PC-3 (cell line): Measurements from ENCODE around the gene ALX4. TPM values are rescaled to one million over a fixed set of nuclear protein-coding genes. Genes with fewer than 3 reads are reported as not detected.

ENCODE experiments used
- ATAC-seq: fragments of 200-7000 bp; cut with Tn5 transposase; 2 replicates; pipeline ENCODE4 v1.9.1; 2020; ENCODE audit warnings: mild to moderate bottlenecking, moderate library complexity
- BruUV-seq: library from RNA; stranded (reverse); fragments of 400-500 nt; replicated peaks from 2 replicates; lab custom pipeline; 2021; lab: Mats Ljungman, UMichigan
- CTCF ChIA-PET: fragments of 300-600 bp; sonication (Branson Sonifier 250); formaldehyde crosslinking; loops from one replicate; lab custom pipeline; 2022; ENCODE audit warnings: antibody characterized with exemption; lab: Charles Lee
- POLR2A ChIA-PET: fragments of 300-600 bp; sonication (Branson Sonifier 250); formaldehyde crosslinking; loops from one replicate; lab custom pipeline; 2022; ENCODE audit warnings: antibody characterized with exemption; ENCODE audit not compliant: unreplicated experiment; lab: Charles Lee
- DNase-seq: peaks from one replicate; pipeline ENCODE4 v3.0.0-alpha.2; 2015
- H2AFZ ChIP-seq: fragments of 300-600 bp; sonication (generic); 2 replicates; pipeline ENCODE4 v1.6.0; 2016; ENCODE audit warnings: antibody characterized with exemption, low read length
- H3F3A ChIP-seq: fragments of 300-600 bp; sonication (generic); one replicate; pipeline ENCODE4 v1.6.0; 2017; ENCODE audit warnings: antibody characterized with exemption, low read length, control low read depth, mild to moderate bottlenecking; ENCODE audit not compliant: unreplicated experiment
- H3K27ac ChIP-seq: fragments of 300-600 bp; sonication (generic); 2 replicates; pipeline ENCODE4 v1.5.1; 2016; ENCODE audit warnings: mild to moderate bottlenecking, low read length
- H3K27me3 ChIP-seq: fragments of 300-600 bp; sonication (generic); 2 replicates; pipeline ENCODE4 v1.6.1; 2016; ENCODE audit warnings: low read length, mixed read lengths
- H3K36me3 ChIP-seq: fragments of 300-600 bp; sonication (generic); 2 replicates; pipeline ENCODE4 v1.6.1; 2016; ENCODE audit warnings: low read depth, mixed run types, low read length, mixed read lengths
- H3K4me1 ChIP-seq: fragments of 300-600 bp; sonication (generic); 2 replicates; pipeline ENCODE4 v1.5.1; 2016; ENCODE audit warnings: low read length; ENCODE audit not compliant: insufficient read depth
- H3K4me2 ChIP-seq: fragments of 300-600 bp; sonication (generic); 2 replicates; pipeline ENCODE4 v1.6.0; 2016; ENCODE audit warnings: low read length
- H3K4me3 ChIP-seq: fragments of 300-600 bp; sonication (generic); 2 replicates; pipeline ENCODE4 v1.5.1; 2016; ENCODE audit warnings: mild to moderate bottlenecking, low read length, mixed read lengths
- H3K79me2 ChIP-seq: fragments of 300-600 bp; sonication (generic); 2 replicates; pipeline ENCODE4 v1.6.1; 2017; ENCODE audit warnings: low read length, mixed read lengths
- H3K9ac ChIP-seq: fragments of 300-600 bp; sonication (generic); 2 replicates; pipeline ENCODE4 v1.6.0; 2016; ENCODE audit warnings: mild to moderate bottlenecking, low read length
- H3K9me2 ChIP-seq: fragments of 300-600 bp; sonication (generic); replicated peaks from 2 replicates; pipeline ENCODE4 v1.6.1; 2016; ENCODE audit warnings: mixed run types, low read length, mixed read lengths
- H3K9me3 ChIP-seq: fragments of 300-600 bp; sonication (generic); 2 replicates; pipeline ENCODE4 v1.6.1; 2016; ENCODE audit warnings: low read length, mixed read lengths
- H4K20me1 ChIP-seq: fragments of 300-600 bp; sonication (generic); 2 replicates; pipeline ENCODE4 v1.6.1; 2016; ENCODE audit warnings: low read length, mixed read lengths
- EZH2 ChIP-seq: fragments of 300-600 bp; sonication (generic); IDR thresholded peaks from one replicate; pipeline ENCODE4 v1.6.1; 2017; ENCODE audit warnings: antibody characterized with exemption, mild to moderate bottlenecking, low read length; ENCODE audit not compliant: unreplicated experiment
- EZH2phosphoT487 ChIP-seq: fragments of 300-600 bp; sonication (generic); IDR thresholded peaks from 2 replicates; pipeline ENCODE4 v1.6.1; 2018; ENCODE audit warnings: mild to moderate bottlenecking, antibody characterized with exemption, low read length, borderline replicate concordance
- intact Hi-C: fragments of 100-400 bp; cut with micrococcal nuclease; formaldehyde crosslinking; loops from 2 replicates; pipeline ENCODE4 v1.9.0; 2023
- total RNA-seq: library from RNA; depleted of rRNA; stranded (reverse); fragments of >200 nt; gene quantifications from 2 replicates; pipeline ENCODE4 v1.2.3, GENCODE V29; 2014
- TF ChIP-seq, protein P1 (sequence below): fragments of 300-600 bp; sonication (generic); conservative IDR thresholded peaks from 2 replicates; pipeline ENCODE4 v1.5.1; 2017; ENCODE audit warnings: antibody characterized with exemption, low read depth, mild to moderate bottlenecking, low read length

The ALX4 gene
- total RNA-seq, 1 experiment from 2014 or later: not detected

GRCh38 chr11:44348114-44348513 is 38.2 kb upstream of the ALX4 start:
- intact Hi-C loops: no loop called here
- POLR2A ChIA-PET: no interaction called here
- H3K27ac ChIP-seq: no peak overlapping the region
- peaks cover 44% of the 10 kb centered on the region for H3K27me3 ChIP-seq
- H4K20me1 ChIP-seq: no peaks in the 10 kb centered on the region
- no peak overlapping the region for H3K4me3 ChIP-seq
- H3K4me2 ChIP-seq: no peak overlapping the region
- H3K4me1 ChIP-seq: no peaks in the 10 kb centered on the region
- H2AFZ ChIP-seq: no peak overlapping the region
- TF ChIP-seq EZH2phosphoT487: no peak
- TF ChIP-seq, protein P1, sequence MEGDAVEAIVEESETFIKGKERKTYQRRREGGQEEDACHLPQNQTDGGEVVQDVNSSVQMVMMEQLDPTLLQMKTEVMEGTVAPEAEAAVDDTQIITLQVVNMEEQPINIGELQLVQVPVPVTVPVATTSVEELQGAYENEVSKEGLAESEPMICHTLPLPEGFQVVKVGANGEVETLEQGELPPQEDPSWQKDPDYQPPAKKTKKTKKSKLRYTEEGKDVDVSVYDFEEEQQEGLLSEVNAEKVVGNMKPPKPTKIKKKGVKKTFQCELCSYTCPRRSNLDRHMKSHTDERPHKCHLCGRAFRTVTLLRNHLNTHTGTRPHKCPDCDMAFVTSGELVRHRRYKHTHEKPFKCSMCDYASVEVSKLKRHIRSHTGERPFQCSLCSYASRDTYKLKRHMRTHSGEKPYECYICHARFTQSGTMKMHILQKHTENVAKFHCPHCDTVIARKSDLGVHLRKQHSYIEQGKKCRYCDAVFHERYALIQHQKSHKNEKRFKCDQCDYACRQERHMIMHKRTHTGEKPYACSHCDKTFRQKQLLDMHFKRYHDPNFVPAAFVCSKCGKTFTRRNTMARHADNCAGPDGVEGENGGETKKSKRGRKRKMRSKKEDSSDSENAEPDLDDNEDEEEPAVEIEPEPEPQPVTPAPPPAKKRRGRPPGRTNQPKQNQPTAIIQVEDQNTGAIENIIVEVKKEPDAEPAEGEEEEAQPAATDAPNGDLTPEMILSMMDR: no peak
- no peak for TF ChIP-seq EZH2
- no peak for ATAC-seq
- CTCF ChIA-PET: no interaction called here
- H3K9ac ChIP-seq: no peak overlapping the region
- BruUV-seq: no TSS peak
- no peak for DNase-seq
- no peaks in the 10 kb centered on the region for H3K36me3 ChIP-seq
- H3F3A ChIP-seq: no peaks in the 10 kb centered on the region
- H3K79me2 ChIP-seq: no peaks in the 10 kb centered on the region
- no peaks in the 10 kb centered on the region for H3K9me2 ChIP-seq
- no peaks in the 10 kb centered on the region for H3K9me3 ChIP-seq

DNA sequence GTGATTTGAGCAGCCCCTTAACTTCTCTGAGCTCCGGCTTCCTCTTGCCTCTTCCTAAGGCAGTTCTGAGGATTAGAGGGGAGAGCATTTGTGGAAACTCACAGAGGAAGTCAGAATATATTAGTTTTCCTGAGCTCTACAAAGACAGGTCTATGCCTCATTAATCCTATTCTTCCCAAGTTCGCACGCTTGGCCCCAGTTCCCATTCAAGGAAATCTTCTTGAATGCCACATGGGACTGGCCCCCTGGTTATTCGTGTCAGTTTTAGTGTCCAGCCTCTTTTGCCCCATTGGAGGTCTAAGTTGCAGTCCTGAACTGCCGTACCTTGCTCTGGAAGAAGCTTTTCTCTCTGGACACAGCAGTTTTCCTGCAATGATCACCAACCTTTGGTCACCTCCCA is 37.6 kb upstream of the ALX4 start:
- POLR2A ChIA-PET: no interaction called here
- TF ChIP-seq EZH2: no peak
- TF ChIP-seq, protein P1: no peak
- TF ChIP-seq EZH2phosphoT487: no peak
- Histone ChIP-seq H3K4me1 (no peaks in the 10 kb centered on the region), H3K4me3 (no peak overlapping the region), H3K9me3 (no peaks in the 10 kb centered on the region), H3K27me3 (peaks cover 44% of the 10 kb centered on the region), H3K79me2 (no peaks in the 10 kb centered on the region), H3K27ac (no peak overlapping the region), H3K9ac (no peak overlapping the region), H3F3A (no peaks in the 10 kb centered on the region), H4K20me1 (no peaks in the 10 kb centered on the region), H3K4me2 (no peak overlapping the region), H2AFZ (no peak overlapping the region), H3K36me3 (no peaks in the 10 kb centered on the region), H3K9me2 (no peaks in the 10 kb centered on the region)
- BruUV-seq: no TSS peak
- DNase-seq (no peak), ATAC-seq (no peak)
- intact Hi-C loops: no loop called here
- CTCF ChIA-PET: interaction anchor here (0.7 kb wide), 1 partner anchor 101 kb away, joined by 3 read pairs; no protein-coding TSS in a partner anchor

GRCh38 chr11:44346983-44347382 is 37.0 kb upstream of the ALX4 start:
- Histone ChIP-seq H3K9ac (no peak overlapping the region), H3F3A (no peaks in the 10 kb centered on the region), H3K27ac (no peak overlapping the region), H3K4me3 (no peak overlapping the region), H3K4me2 (no peak overlapping the region), H3K9me3 (no peaks in the 10 kb centered on the region), H2AFZ (no peak overlapping the region), H3K79me2 (no peaks in the 10 kb centered on the region), H3K27me3 (peaks cover 45% of the 10 kb centered on the region), H3K4me1 (no peaks in the 10 kb centered on the region), H4K20me1 (no peaks in the 10 kb centered on the region), H3K36me3 (no peaks in the 10 kb centered on the region), H3K9me2 (no peaks in the 10 kb centered on the region)
- no peak for ATAC-seq
- no TSS peak for BruUV-seq
- CTCF ChIA-PET: interaction anchor here (0.7 kb wide), 1 partner anchor 100 kb away, joined by 3 read pairs; no protein-coding TSS in a partner anchor
- POLR2A ChIA-PET: no interaction called here
- intact Hi-C loops: no loop called here
- DNase-seq: no peak
- TF ChIP-seq, protein P1: no peak
- no peak for TF ChIP-seq EZH2
- TF ChIP-seq EZH2phosphoT487: no peak
